NCI-H345 (cell line): ENCODE data around the gene MORN3.
A peak's percentile ranks its signal among the peaks of the same experiment; 100 is the strongest.
"Not testable (repeated sequence)": the region's sequence is repeated elsewhere in the genome, so short reads cannot be mapped to it uniquely, and the experiment has no call there.

Experiments
- DNase-seq: peaks from one replicate; lab custom pipeline; 2025; lab: John Stamatoyannopoulos, UW

The MORN3 gene

GRCh38 chr12:121638298-121639202, 30.9 kb downstream of the MORN3 start:
- DNase-seq: no peak

GRCh38 chr12:121637231-121637914, 32.1 kb downstream of the MORN3 start:
- DNase-seq: no peak

DNA sequence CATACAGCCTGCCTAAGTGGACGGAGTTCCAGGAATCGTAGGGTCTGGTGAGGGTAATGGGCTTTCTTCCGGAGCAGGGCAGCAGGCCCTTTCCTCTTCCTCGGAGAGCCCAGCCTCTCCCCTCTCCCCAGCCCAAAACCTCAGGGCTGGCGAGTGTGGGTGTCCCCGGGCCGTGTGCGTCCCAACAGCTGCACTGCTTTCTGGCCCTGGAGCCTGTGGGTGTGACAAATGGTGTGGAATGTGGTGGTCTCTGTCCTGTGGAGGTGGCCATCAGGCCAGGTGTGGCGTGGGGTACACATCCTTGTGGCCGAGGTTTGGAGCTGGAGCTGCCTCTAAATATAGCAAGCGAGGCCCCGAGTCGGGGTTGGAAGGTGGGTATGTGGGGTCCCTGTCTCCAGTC, 34.6 kb downstream of the MORN3 start:
- no peak for DNase-seq

DNA sequence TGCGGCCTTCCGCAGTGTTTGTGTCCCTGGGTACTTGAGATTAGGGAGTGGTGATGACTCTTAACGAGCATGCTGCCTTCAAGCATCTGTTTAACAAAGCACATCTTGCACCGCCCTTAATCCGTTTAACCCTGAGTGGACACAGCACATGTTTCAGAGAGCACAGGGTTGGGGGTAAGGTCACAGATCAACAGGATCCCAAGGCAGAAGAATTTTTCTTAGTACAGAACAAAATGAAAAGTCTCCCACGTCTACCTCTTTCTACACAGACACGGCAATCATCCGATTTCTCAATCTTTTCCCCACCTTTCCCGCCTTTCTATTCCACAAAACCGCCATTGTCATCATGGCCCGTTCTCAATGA, 35.6 kb downstream of the MORN3 start:
- not testable (repeated sequence) for DNase-seq

DNA sequence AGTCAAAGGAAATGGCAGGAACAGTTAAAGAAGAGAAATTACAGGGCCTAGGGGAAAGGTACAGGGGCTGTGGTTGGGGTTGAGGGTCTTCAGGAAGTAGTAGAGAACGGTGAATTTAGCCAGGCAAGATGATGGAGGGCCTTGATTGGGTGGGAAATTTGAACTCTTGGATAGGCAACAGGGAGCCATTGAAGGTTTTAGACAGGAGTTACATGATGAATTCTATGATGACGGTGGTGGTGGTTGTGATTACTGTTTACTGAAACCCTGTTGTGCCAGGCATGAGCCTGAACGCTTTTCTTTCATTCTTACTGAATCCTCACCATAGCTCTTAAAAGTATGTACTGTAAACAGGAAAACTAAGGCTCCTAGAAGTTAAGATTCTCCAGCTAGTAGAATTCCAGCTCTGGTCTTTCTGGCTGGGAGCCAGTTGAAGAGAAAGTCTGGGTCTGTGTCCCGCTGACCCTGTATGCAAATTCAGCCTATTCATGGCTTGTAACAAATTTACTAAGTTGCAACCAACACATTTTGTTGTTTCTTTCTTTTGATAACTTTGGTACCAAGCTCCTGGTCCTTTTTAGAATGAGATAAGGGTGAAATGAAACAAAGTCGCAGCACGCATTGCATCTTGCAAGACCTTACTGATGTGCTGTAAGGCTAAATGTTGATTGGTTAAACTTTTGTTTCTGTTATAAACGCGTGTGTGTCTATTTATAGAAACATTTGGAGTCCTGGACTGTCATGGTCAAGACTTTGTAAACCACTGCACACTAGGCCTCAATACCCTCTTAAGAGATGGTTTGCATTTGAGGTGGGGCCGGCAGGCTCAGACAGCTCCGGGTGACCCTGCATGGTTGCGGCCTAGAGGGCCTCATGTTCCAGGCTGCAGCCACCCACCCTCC, 37.1 kb downstream of the MORN3 start:
- DNase-seq: no peak

DNA sequence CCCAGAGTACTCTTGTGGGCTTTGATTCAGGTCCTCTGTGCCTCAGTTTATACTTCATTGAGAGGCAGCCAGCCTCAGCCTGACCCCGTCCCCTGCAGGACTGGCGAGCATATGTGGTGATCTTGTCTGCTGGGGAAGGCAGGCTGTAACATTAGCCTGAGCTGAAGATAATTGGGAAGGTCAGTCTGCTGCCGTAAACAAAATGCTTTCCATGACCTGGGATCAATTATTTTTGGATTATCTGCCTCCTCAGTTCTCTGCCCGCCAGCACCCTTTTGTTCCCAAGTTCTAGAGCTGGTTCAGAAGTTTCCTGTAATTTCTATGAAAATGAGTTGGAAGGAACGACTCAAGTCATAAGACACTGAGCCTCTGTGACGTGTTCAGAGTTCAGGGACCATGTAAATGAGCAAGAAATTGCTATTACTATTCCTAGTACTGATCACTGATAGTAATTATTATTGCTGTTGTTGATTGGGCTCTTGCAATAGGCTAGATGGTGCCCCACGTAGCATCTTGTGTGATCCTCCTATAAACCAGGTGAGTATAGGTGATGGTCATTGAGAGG, 38.6 kb downstream of the MORN3 start:
- no peak for DNase-seq

DNA sequence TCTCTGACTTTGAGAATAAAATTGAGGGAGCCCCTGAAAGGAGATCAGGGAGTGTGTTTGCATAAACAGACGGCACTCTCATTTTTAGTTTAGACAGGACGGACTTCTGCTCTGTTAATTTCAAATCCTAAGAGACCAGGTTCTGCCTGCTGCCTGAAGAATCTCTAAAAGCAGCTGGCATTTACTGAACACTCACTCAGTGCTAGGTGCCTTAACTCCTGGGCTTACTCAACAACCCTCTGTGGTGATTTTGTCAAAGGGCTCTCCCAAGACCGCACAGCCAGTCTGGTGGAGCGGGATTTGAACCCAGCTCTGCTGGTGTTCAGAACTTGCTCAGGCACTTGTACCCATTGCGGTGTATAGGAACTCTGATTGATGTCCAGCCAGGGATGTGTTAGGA, 40.9 kb downstream of the MORN3 start:
- DNase-seq: no peak

DNA sequence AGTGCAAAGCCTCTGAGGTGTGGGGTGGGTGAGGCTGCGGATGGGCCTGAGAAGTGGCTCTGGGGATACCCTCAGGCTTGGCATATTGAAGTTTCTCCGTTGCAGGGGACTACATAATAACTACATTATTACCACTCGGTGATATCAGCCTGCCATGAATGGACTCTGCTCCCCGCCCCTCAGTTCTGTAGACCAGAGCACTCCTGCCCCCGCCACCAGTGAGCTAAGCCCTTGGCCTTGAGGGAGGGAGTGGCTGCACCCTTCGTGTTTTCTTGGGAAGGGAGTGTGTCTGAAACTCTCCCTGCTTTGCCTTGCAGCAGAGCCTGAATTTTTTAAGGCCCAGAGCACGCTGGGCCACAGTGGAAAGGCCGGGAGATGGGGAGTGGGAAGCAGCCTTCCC, 41.4 kb downstream of the MORN3 start:
- no peak for DNase-seq

- peak; percentile 41 for DNase-seq
These were observed 42.4 kb downstream of the MORN3 start for GRCh38 chr12:121626853-121627640.

DNA sequence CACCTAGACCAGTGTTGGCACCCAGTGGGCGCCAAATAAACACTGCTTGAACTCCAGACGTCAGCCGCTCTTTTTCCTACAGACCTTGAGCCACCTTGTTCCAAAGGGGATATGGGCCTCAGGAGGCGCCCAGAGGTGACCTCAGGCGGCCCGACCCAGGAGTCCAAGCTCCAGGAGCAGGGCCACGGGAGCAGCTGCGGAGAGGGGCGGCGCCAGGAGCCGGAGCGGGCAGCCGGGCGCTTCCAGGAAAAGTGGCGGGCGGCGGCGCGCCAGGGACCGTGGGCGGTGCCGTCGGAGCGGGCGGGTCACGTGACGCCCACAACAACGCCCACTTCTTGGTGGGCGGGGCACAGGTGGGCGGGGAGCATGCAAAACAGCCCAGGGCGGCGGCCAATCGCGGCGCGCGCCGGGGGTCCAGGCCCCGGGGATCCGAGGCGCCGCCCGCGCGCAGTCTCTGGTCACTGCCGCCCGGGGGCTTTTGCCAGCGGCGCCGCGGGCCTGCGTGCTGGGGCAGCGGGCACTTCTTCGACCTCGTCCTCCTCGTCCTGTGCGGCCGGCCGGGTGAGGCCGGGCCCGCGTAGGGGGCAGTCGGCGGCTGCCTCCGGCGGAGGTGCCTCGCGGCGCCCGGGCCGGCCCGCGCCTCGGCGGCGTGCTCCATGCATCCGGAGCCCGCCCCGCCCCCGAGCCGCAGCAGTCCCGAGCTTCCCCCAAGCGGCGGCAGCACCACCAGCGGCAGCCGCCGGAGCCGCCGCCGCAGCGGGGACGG, 43.2 kb downstream of the MORN3 start, which contains the start of gene ORAI1:
TSS of gene ORAI1 (plus strand) at position 444 of the 766 bp plus-strand sequence.
- peak; percentile 95 for DNase-seq

- DNase-seq: no peak
These were observed 49.0 kb downstream of the MORN3 start for GRCh38 chr12:121620333-121620891.

DNA sequence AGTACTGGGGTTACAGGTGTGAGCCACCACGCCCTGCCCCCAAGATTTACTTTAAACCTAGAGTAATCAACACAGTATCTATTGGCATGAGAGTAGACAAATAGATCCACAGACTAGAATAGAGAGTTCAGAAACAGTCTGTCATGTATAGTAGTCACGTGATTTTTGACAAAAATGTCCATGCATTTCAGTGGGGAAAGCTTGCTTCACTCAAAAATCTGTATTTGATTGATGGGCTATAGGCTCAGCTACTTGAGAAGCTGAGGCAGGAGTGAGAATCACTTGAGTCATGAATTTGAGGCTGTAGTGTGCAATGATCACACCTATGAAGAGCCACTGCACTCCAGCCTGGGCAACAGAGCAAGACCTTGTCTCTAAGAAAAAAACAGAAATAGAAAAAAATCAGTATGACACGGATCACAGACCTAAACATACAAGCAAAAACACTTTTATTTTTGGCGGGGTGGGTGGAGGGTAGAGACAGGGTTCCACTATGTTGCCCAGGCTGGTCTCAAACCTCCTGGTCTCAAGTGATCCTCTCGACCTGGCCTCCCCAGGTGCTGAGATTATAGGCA, 50.7 kb downstream of the MORN3 start:
- no peak for DNase-seq

- no peak for DNase-seq
These were observed 54.5 kb downstream of the MORN3 start for GRCh38 chr12:121614872-121615467.

GRCh38 chr12:121613462-121613861, 56.0 kb downstream of the MORN3 start:
- DNase-seq: no peak

- no peak for DNase-seq
These were observed 58.1 kb downstream of the MORN3 start for GRCh38 chr12:121611306-121611705.

DNA sequence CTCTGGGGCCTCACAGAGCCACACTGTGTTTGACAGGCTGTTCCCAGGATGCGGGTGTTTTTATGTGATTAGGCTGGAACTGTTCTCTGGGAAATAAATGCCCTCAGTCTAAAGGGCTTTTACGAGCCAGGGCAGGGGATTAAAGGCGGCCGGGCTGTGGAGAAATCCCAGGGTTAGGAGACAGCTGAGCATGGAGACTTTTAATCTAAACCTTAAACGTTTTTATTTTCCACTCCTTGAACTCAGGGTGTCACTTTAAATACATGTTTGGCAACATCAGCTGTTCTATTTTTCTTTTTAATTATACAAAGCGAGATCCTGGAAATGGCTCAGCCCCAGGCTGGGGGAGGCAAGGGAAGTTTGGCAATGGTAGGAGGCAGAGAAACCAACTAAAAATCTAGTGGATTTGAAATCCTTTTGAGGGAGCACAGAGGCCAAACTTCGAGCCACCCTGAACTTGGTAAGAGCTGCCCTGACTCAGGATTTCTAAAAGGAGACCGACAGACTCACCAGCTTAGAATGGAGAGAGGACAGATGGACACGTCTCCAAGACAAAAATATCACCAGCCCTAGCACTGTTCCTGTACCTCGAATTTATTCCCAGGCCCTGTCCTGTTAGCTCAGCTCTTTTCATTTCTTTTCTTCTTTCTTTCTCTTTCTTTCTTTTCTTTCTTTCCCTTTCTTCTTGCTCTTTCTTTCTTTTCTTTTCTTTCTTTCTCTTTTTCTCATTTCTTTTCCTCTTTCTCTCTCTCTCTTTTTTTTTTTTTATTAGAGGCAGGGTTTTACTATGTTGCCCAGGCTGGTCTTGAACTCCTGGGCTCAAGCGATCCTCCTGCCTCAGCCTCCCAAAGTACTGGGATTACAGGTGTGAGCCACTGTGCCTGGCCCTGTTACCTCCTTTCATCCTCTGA, 59.0 kb downstream of the MORN3 start:
- DNase-seq: no peak

- DNase-seq: no peak
These were observed 61.2 kb downstream of the MORN3 start for GRCh38 chr12:121608301-121608700.

DNA sequence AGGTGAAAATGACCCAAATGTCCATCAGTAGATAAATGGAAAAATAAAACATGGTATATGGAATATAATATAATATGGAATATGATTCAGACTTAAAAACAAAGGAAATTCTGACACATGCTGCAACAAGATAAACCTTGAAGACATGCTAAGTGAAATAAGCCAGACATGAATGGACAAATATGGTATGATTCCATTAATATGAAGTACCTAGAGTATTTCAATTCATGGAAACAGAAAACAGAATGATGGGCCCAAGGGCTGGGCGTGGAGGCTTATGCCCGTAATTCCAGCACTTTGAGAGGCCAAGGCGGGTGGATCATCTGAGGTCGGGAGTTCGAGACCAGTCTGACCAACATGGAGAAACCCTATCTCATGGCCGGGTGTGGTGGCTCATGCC, 65.9 kb downstream of the MORN3 start:
- DNase-seq: no peak
